IMR-90 (cell line): ENCODE data around the gene AMER2. TPM values are rescaled to one million over a fixed set of nuclear protein-coding genes. Genes with fewer than 3 reads are reported as not detected.

Experiments
- ATAC-seq: fragments of 200-7000 bp; cut with Tn5 transposase; 2 replicates; pipeline ENCODE4 v1.9.1; 2020; ENCODE audit warnings: low read depth, mild to moderate bottlenecking, moderate library complexity
- BruUV-seq: library from RNA; stranded (reverse); fragments of 400-500 nt; replicated peaks from 2 replicates; lab custom pipeline; 2021; lab: Mats Ljungman, UMichigan
- CTCF ChIA-PET: fragments of 300-600 bp; formaldehyde crosslinking; extraction: SDS; loops from one replicate; lab custom pipeline; 2021; ENCODE audit warnings: antibody characterized with exemption; lab: Yijun Ruan, JAX
- POLR2A ChIA-PET: fragments of 300-600 bp; sonication (Branson Sonifier 250); formaldehyde crosslinking; loops from one replicate; lab custom pipeline; 2022; ENCODE audit warnings: antibody characterized with exemption; ENCODE audit not compliant: unreplicated experiment; lab: Charles Lee
- DNase-seq: peaks from one replicate; pipeline ENCODE4 v3.0.0; 2013
- H2AFZ ChIP-seq: replicated peaks from 2 replicates; pipeline ENCODE3; 2013; ENCODE audit warnings: low read length, mild to moderate bottlenecking; ENCODE audit not compliant: poor library complexity
- H2AK5ac ChIP-seq: 2 replicates; pipeline ENCODE4 v1.6.1; 2013; ENCODE audit warnings: low read depth, low read length, inconsistent platforms
- H2AK9ac ChIP-seq: replicated peaks from 2 replicates; pipeline ENCODE3; 2013; ENCODE audit warnings: mild to moderate bottlenecking, low read depth, low read length, moderate library complexity; ENCODE audit not compliant: poor library complexity
- H2BK120ac ChIP-seq: 2 replicates; pipeline ENCODE4 v1.6.1; 2013; ENCODE audit warnings: low read depth, low read length, inconsistent platforms
- H2BK15ac ChIP-seq: 3 replicates; pipeline ENCODE4 v1.6.1; 2013; ENCODE audit warnings: low read depth, low read length, inconsistent platforms
- H2BK20ac ChIP-seq: 2 replicates; pipeline ENCODE4 v1.6.1; 2013; ENCODE audit warnings: low read depth, mild to moderate bottlenecking, inconsistent platforms, low read length, moderate library complexity
- H2BK5ac ChIP-seq: 2 replicates; pipeline ENCODE4 v1.6.1; 2013; ENCODE audit warnings: mild to moderate bottlenecking, low read depth, low read length, inconsistent platforms; ENCODE audit not compliant: poor library complexity, severe bottlenecking
- H3K14ac ChIP-seq: replicated peaks from 2 replicates; pipeline ENCODE4 v1.6.1; 2013; ENCODE audit warnings: low read depth, low read length, inconsistent platforms
- H3K18ac ChIP-seq: 2 replicates; pipeline ENCODE4 v1.6.1; 2013; ENCODE audit warnings: low read depth, low read length, control low read depth
- H3K23ac ChIP-seq: 2 replicates; pipeline ENCODE4 v1.6.1; 2013; ENCODE audit warnings: low read depth, low read length, inconsistent platforms
- H3K27ac ChIP-seq: 2 replicates; pipeline ENCODE4 v1.5.1; 2013; ENCODE audit warnings: mild to moderate bottlenecking, control low read depth, low read length; ENCODE audit not compliant: insufficient read depth
- H3K27me3 ChIP-seq: 2 replicates; pipeline ENCODE4 v1.6.1; 2013; ENCODE audit warnings: low read length; ENCODE audit not compliant: control insufficient read depth, insufficient read depth
- H3K36me3 ChIP-seq: 2 replicates; pipeline ENCODE4 v1.6.1; 2013; ENCODE audit warnings: low read length, mixed read lengths; ENCODE audit not compliant: control insufficient read depth, insufficient read depth
- H3K4ac ChIP-seq: 2 replicates; pipeline ENCODE4 v1.6.1; 2013; ENCODE audit warnings: low read depth, low read length, inconsistent platforms
- H3K4me1 ChIP-seq: 2 replicates; pipeline ENCODE4 v1.6.1; 2013; ENCODE audit warnings: low read length, mixed read lengths; ENCODE audit not compliant: control insufficient read depth, insufficient read depth
- H3K4me2 ChIP-seq: 2 replicates; pipeline ENCODE4 v1.6.1; 2013; ENCODE audit warnings: low read depth, mild to moderate bottlenecking, control low read depth, low read length, moderate library complexity
- H3K4me3 ChIP-seq: 2 replicates; pipeline ENCODE4 v1.5.1; 2013; ENCODE audit warnings: low read depth, mild to moderate bottlenecking, control low read depth, low read length, moderate library complexity; ENCODE audit not compliant: insufficient read depth
- H3K56ac ChIP-seq: 2 replicates; pipeline ENCODE4 v1.6.1; 2013; ENCODE audit warnings: low read length, inconsistent platforms; ENCODE audit not compliant: insufficient read depth; ENCODE audit errors: extremely low read depth
- H3K79me1 ChIP-seq, 2 experiments: 2 replicates each; pipeline ENCODE4 v1.6.1; 2013; ENCODE audit warnings: low read length in 2 of 2, inconsistent platforms in 1 of 2, low read depth in 1 of 2
- H3K9ac ChIP-seq: 2 replicates; pipeline ENCODE4 v1.6.1; 2013; ENCODE audit warnings: low read depth, low read length, control low read depth
- H3K9me1 ChIP-seq: 2 replicates; pipeline ENCODE4 v1.6.1; 2013; ENCODE audit warnings: low read length, inconsistent platforms; ENCODE audit not compliant: insufficient read depth
- H3K9me3 ChIP-seq: 2 replicates; pipeline ENCODE4 v1.6.1; 2013; ENCODE audit warnings: low read length; ENCODE audit not compliant: control insufficient read depth, insufficient read depth
- H4K20me1 ChIP-seq: 2 replicates; pipeline ENCODE4 v1.6.1; 2013; ENCODE audit warnings: low read length, inconsistent platforms; ENCODE audit not compliant: insufficient read depth
- H4K5ac ChIP-seq: 2 replicates; pipeline ENCODE4 v1.6.1; 2013; ENCODE audit warnings: mild to moderate bottlenecking, low read depth, low read length, control low read depth
- H4K8ac ChIP-seq, 2 experiments: 2 replicates each; pipeline ENCODE4 v1.6.1; 2013; ENCODE audit warnings: low read depth in 2 of 2, low read length in 2 of 2, control low read depth in 1 of 2, inconsistent platforms in 1 of 2
- H4K91ac ChIP-seq: 2 replicates; pipeline ENCODE4 v1.6.1; 2013; ENCODE audit warnings: low read depth, low read length, inconsistent platforms; ENCODE audit not compliant: insufficient read depth
- BHLHE40 ChIP-seq: fragments of 150-350 bp; IDR thresholded peaks from 2 replicates; pipeline ENCODE4 v1.6.1; 2016; ENCODE audit warnings: mild to moderate bottlenecking, low read depth, low read length
- CEBPB ChIP-seq: IDR thresholded peaks from 2 replicates; pipeline ENCODE4 v1.6.1; 2012; ENCODE audit warnings: low read depth, low read length, improper control_type of control experiment
- CTCF ChIP-seq: conservative IDR thresholded peaks from 2 replicates; pipeline ENCODE4 v1.5.1; 2012; ENCODE audit warnings: mild to moderate bottlenecking, low read depth, low read length, improper control_type of control experiment
- ELK1 ChIP-seq: fragments of 150-350 bp; IDR thresholded peaks from 2 replicates; pipeline ENCODE4 v1.6.1; 2016; ENCODE audit warnings: low read depth, mild to moderate bottlenecking, low read length, moderate library complexity, borderline replicate concordance
- FOS ChIP-seq: fragments of 150-350 bp; IDR thresholded peaks from 2 replicates; pipeline ENCODE4 v1.6.1; 2016; ENCODE audit warnings: low read depth, low read length
- MAFK ChIP-seq: IDR thresholded peaks from 2 replicates; pipeline ENCODE4 v1.6.1; 2012; ENCODE audit warnings: low read depth, low read length, improper control_type of control experiment
- MAZ ChIP-seq: IDR thresholded peaks from 2 replicates; pipeline ENCODE4 v1.6.1; 2012; ENCODE audit warnings: low read depth, mild to moderate bottlenecking, low read length, improper control_type of control experiment, moderate library complexity, borderline replicate concordance
- MXI1 ChIP-seq: IDR thresholded peaks from 2 replicates; pipeline ENCODE4 v1.6.1; 2012; ENCODE audit warnings: low read depth, mild to moderate bottlenecking, low read length, moderate library complexity, borderline replicate concordance
- NFE2L2 ChIP-seq: fragments of 150-350 bp; IDR thresholded peaks from 2 replicates; pipeline ENCODE4 v1.6.1; 2016; ENCODE audit warnings: low read depth, mild to moderate bottlenecking, low read length
- POLR2A ChIP-seq: IDR thresholded peaks from 2 replicates; pipeline ENCODE4 v1.6.1; 2012; ENCODE audit warnings: mild to moderate bottlenecking, low read depth, low read length
- RAD21 ChIP-seq: IDR thresholded peaks from 2 replicates; pipeline ENCODE4 v1.6.1; 2012; ENCODE audit warnings: low read length, improper control_type of control experiment
- RCOR1 ChIP-seq: IDR thresholded peaks from 2 replicates; pipeline ENCODE4 v1.6.1; 2012; ENCODE audit warnings: mild to moderate bottlenecking, low read length, improper control_type of control experiment; ENCODE audit not compliant: insufficient replicate concordance
- RFX5 ChIP-seq: IDR thresholded peaks from 2 replicates; pipeline ENCODE4 v1.8.0; 2012; ENCODE audit warnings: low read depth, mild to moderate bottlenecking, low read length, moderate library complexity
- USF2 ChIP-seq: fragments of 150-350 bp; IDR thresholded peaks from 2 replicates; pipeline ENCODE4 v1.6.1; 2017; ENCODE audit warnings: mild to moderate bottlenecking, antibody characterized with exemption, low read length, low read depth
- WGBS, 2 experiments: methylation state at CpG; one replicate each; pipeline versions ENCODE4 v1.1.5 to v1.1.7; 2013; ENCODE audit warnings: missing lambda C conversion rate in 2 of 2; ENCODE audit not compliant: insufficient read length in 1 of 2; ENCODE audit errors: extremely low coverage in 2 of 2; 5-methylcytosine and 5-hydroxymethylcytosine counted together
- dilution Hi-C: fragments of 300-500 bp; cut with HindIII; formaldehyde crosslinking; loops from one replicate; pipeline ENCODE4 v1.14.3; 2018; ENCODE audit warnings: low sequenced_read_pairs; ENCODE audit not compliant: unreplicated experiment
- in situ Hi-C: fragments of 300-500 bp; cut with MboI; formaldehyde crosslinking; loops from 3 replicates; pipeline ENCODE4 v1.14.3; 2019; ENCODE audit warnings: low sequenced_read_pairs, inconsistent platforms, mixed read lengths
- intact Hi-C: fragments of 100-400 bp; cut with micrococcal nuclease; formaldehyde crosslinking; loops from 2 replicates; pipeline ENCODE4 v1.10.0; 2022
- polyA plus RNA-seq, 3 experiments: library from polyadenylated mRNA; depleted of rRNA; stranded (reverse); fragments of >200 nt; gene quantifications; 2 replicates each; pipeline ENCODE4 v1.2.3, GENCODE V29; 2012; ENCODE audit warnings: low replicate concordance in 1 of 3
- total RNA-seq: library from RNA; depleted of rRNA; stranded (reverse); fragments of >200 nt; gene quantifications from 2 replicates; pipeline ENCODE4 v1.2.3, GENCODE V29; 2012

The AMER2 gene
- total and polyA plus RNA-seq, 2 of the 4 experiments (the other 2 are of a cell fraction), result not detected

- Histone ChIP-seq H2BK120ac (no peak overlapping the region), H3K14ac (no peak overlapping the region), H4K20me1 (no peaks in the 10 kb centered on the region), H3K18ac (no peak overlapping the region), H3K9me3 (no peaks in the 10 kb centered on the region), H3K27ac (no peak overlapping the region), H4K8ac (no peak overlapping the region), H3K4me1 (no peaks in the 10 kb centered on the region), H2AFZ (no peak overlapping the region), H4K91ac (no peak overlapping the region), H3K4me3 (no peak overlapping the region), H2AK9ac (no peak overlapping the region), H2BK5ac (no peak overlapping the region), H4K5ac (no peak overlapping the region), H3K79me1 (no peaks in the 10 kb centered on the region), H3K9me1 (no peaks in the 10 kb centered on the region), H3K4me2 (no peak overlapping the region), H3K56ac (no peak overlapping the region), H2BK20ac (no peak overlapping the region), H3K4ac (no peak overlapping the region), H3K23ac (no peak overlapping the region), H3K36me3 (no peaks in the 10 kb centered on the region), H3K9ac (no peak overlapping the region), H2AK5ac (no peak overlapping the region), H3K27me3 (peaks cover 9% of the 10 kb centered on the region), H2BK15ac (no peak overlapping the region)
- BruUV-seq, result no TSS peak
- DNase-seq, result no peak
- dilution Hi-C loops, result no loop called here
- ChIA-PET POLR2A (no interaction called here), CTCF (interaction anchor here (0.6 kb wide), 1 partner anchor 234 kb away, joined by 3 read pairs; no protein-coding TSS in a partner anchor)
- intact Hi-C loops, result no loop called here
- TF ChIP-seq POLR2A, result no peak
- TF ChIP-seq CEBPB, result no peak
- no peak for TF ChIP-seq BHLHE40
- TF ChIP-seq USF2, result no peak
- TF ChIP-seq RAD21, result no peak
- TF ChIP-seq RCOR1, result no peak
- TF ChIP-seq MAZ, result no peak
- TF ChIP-seq MXI1, result no peak
- no peak for TF ChIP-seq FOS
- no peak for TF ChIP-seq RFX5
- no peak for TF ChIP-seq CTCF
- no peak for TF ChIP-seq MAFK
- TF ChIP-seq ELK1, result no peak
- no peak for TF ChIP-seq NFE2L2
- in situ Hi-C loops, result no loop called here
- ATAC-seq, result no peak
- no CpG with 5 or more reads among the region's 4 CpGs for WGBS, 2 experiments
Measured at GRCh38 chr13:25190771-25191170, 18.7 kb upstream of the AMER2 start.
